Fibroblast of skin of scalp (primary cell): ENCODE measurements around the gene HOXD13.

Experiments used
- DNase-seq: peaks from one replicate; pipeline ENCODE4 v3.0.0-alpha.2; 2013

The HOXD13 gene

DNA sequence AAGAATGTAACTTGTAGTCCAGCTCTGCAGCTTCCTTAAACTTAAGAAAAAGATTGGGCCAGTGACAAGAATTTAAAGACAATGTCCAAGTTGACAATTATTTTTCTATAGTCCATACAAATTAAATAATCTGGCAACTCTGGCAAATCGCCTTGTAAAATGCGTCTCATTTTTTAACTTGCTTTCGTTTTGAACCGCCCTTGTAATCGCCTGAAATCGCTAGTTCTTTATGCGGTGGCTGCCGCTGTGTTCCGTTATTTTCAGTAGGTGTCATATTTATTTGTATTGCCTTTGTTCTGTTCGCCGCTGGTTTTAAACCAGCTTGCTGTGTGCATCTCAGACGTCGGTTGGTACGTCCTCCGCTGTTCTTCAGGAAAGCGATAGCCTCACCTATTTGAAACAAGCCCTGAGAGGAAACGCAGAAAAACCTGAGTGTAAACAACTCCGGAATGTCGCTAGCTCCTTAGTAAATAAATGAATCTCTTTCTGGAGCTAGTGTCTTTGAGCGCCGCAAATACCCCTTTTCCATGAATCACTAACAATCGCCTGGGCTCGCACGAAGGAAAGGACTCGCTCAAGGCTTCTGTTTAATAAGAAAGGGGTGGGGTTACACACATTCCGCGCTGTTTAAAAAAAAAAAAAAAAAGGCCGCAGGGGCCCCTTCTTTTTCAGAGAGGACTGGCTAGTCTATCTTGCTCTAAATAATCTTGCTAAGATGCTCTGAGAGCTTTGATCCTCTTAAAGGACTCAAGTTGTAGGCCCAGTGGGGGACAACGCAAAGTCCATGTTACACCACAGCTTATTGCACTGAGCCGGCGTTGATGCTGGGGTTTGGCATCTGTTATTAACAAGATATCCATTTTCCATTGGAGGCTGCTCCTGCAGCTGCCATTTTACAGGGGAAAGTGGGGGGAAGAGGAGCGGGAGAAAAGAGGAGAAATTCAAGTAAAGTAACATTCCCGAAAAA, 40.0 kb downstream of the HOXD13 start:
- peak; percentile 82 for DNase-seq

DNA sequence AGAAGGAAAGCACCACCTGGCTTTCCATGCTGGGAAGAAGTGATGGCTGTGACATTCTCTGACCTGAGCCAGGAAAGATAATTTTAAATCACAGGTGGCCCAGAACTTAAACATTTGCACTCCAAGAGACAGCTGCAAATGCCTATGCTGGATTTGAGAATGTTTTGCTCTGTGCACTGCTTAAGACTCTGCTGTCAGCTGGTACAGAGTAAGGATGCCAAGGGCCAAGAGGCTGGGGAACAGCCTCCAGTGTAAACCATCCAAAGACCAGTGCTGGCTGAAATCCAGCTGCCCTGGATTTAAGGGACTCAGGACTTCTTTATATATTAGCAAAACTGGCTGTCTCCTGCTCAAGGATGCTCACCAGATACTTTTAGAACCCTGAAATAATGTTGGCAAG, 40.9 kb downstream of the HOXD13 start:
- DNase-seq: peak; percentile 14

GRCh38 chr2:176134035-176134434, 41.5 kb downstream of the HOXD13 start:
- DNase-seq: peak; percentile 16

DNA sequence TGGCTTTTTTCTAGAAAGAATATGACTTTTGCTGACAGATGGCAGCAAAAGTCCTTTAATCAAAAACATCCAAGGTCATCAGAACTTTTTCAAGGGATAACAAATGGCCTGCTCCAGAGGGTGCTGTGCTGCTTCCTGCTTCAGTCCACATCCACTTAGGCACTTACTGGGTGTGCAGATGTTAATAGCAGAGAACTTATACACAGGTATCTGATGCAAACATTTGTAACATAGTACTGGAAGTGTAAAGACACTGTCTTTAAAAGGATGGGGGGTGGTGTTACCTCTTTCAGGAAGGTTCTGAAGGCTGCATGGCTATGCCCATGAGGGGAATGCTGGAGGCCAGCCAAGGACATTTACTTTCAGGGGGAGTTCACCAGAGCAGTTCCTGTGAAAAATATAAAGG, 42.5 kb downstream of the HOXD13 start:
- DNase-seq: peak; percentile 83

GRCh38 chr2:176136374-176137251, 44.1 kb downstream of the HOXD13 start:
- DNase-seq: peak; percentile 56

- DNase-seq: no peak
Measured at GRCh38 chr2:176137252-176137580, 44.7 kb downstream of the HOXD13 start.

GRCh38 chr2:176137906-176138305, 45.4 kb downstream of the HOXD13 start:
- peak; percentile 36 for DNase-seq

GRCh38 chr2:176138526-176138922, 46.0 kb downstream of the HOXD13 start:
- DNase-seq: peak; percentile 33

GRCh38 chr2:176138923-176139660, 46.6 kb downstream of the HOXD13 start:
- peak; percentile 53 for DNase-seq

GRCh38 chr2:176139661-176140512, 47.4 kb downstream of the HOXD13 start:
- DNase-seq: peak; percentile 82

- DNase-seq: peak; percentile 87
Measured at GRCh38 chr2:176140513-176141317, 48.2 kb downstream of the HOXD13 start.

DNA sequence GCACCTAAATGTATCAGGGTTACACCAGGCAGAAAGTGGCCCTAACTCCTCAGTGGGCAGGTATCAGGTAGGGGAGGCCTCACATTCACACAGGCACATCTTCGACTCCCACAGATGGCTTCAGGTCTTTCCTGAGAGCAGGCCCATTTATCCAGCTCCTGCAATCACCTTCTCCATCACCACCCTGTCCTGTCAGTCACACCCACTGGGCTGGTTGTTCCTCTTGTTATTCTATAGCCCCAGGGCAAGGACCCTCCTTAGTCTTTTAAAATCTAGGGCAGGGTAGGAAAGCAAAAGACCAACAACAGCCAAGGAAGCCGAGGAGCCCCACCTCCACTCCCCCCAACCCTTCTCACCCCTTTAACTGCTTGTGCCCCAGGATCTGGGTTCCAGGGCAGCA, 49.8 kb downstream of the HOXD13 start:
- DNase-seq: no peak
